ENCODE measurements around the gene ANK3. TPM values are rescaled to one million over a fixed set of nuclear protein-coding genes. Genes with fewer than 3 reads are reported as not detected.

The ANK3 gene
- total RNA-seq, 6 experiments from 2014 or later: 7.8 to 25.7 (median 16.6) TPM

GRCh38 chr10:60280475-60280874, 109.2 kb downstream of the ANK3 start:
- intact Hi-C loops (cut with DNase I): no loop called here

GRCh38 chr10:60277656-60278055, 112.0 kb downstream of the ANK3 start:
- intact Hi-C loops (cut with DNase I): no loop called here
- TF ChIP-seq CTCF (IDR thresholded peaks at IDR 0.05) (no peak), POLR2A (IDR thresholded peaks at IDR 0.05) (no peak)
- WGBS (ENCODE audit: insufficient coverage, low coverage, low lambda C conversion rate, missing lambda C conversion rate): 21% methylated on average over 1 of the region's 1 CpG
- ATAC-seq: no peak
- Histone ChIP-seq H3K36me3 (no peaks in the 10 kb centered on the region), H3K4me1 (no peaks in the 10 kb centered on the region), H3K27me3 (no peaks in the 10 kb centered on the region), H3K27ac (no peak overlapping the region), H3K9me3 (no peaks in the 10 kb centered on the region), H3K4me3 (no peak overlapping the region)
- DNase-seq: no peak

More at GRCh38 chr10:60280475-60280874, 109.2 kb downstream of the ANK3 start:
- H3K27me3 ChIP-seq: no peaks in the 10 kb centered on the region
- WGBS (ENCODE audit: insufficient coverage, low coverage, low lambda C conversion rate, missing lambda C conversion rate): 83% methylated on average over 2 of the region's 2 CpGs
- TF ChIP-seq CTCF (IDR thresholded peaks at IDR 0.05): no peak
- TF ChIP-seq POLR2A (IDR thresholded peaks at IDR 0.05): no peak
- DNase-seq: no peak
- no peak for ATAC-seq
- H3K27ac ChIP-seq: no peak overlapping the region
- H3K36me3 ChIP-seq: no peaks in the 10 kb centered on the region
- H3K9me3 ChIP-seq: no peaks in the 10 kb centered on the region
- no peaks in the 10 kb centered on the region for H3K4me1 ChIP-seq
- H3K4me3 ChIP-seq: no peak overlapping the region

- intact Hi-C loops (cut with DNase I): no loop called here
- TF ChIP-seq POLR2A (IDR thresholded peaks at IDR 0.05) (no peak), CTCF (IDR thresholded peaks at IDR 0.05) (no peak)
- DNase-seq (no peak), ATAC-seq (no peak)
- no peaks in the 10 kb centered on the region for H3K27me3 ChIP-seq
- WGBS (ENCODE audit: insufficient coverage, low coverage, low lambda C conversion rate, missing lambda C conversion rate): 93% methylated on average over 2 of the region's 2 CpGs
- H3K36me3 ChIP-seq: no peaks in the 10 kb centered on the region
- H3K4me3 ChIP-seq: no peak overlapping the region
- H3K27ac ChIP-seq: no peak overlapping the region
- H3K9me3 ChIP-seq: no peaks in the 10 kb centered on the region
- no peaks in the 10 kb centered on the region for H3K4me1 ChIP-seq
These were observed 113.4 kb downstream of the ANK3 start for GRCh38 chr10:60276232-60276631.

- H3K36me3 ChIP-seq: no peaks in the 10 kb centered on the region
- no peak for ATAC-seq
- intact Hi-C loops (cut with DNase I): no loop called here
- no peaks in the 10 kb centered on the region for H3K4me1 ChIP-seq
- H3K9me3 ChIP-seq: no peaks in the 10 kb centered on the region
- WGBS (ENCODE audit: insufficient coverage, low coverage, low lambda C conversion rate, missing lambda C conversion rate): 78% methylated on average over 4 of the region's 4 CpGs
- no peak overlapping the region for H3K4me3 ChIP-seq
- DNase-seq: no peak
- TF ChIP-seq CTCF (IDR thresholded peaks at IDR 0.05): no peak
- TF ChIP-seq POLR2A (IDR thresholded peaks at IDR 0.05): no peak
- no peak overlapping the region for H3K27ac ChIP-seq
- H3K27me3 ChIP-seq: no peaks in the 10 kb centered on the region
These were observed 118.2 kb downstream of the ANK3 start for GRCh38 chr10:60271319-60272040.
